Stimulated activated CD4-positive, alpha-beta T cell treated with anti-CD3 and anti-CD28 coated beads, Interleukin-15, amount 100 ng/mL, for 1 hour (primary cell): ENCODE results near the gene TTC14.

ENCODE experiments used
- DNase-seq, 2 donors: peaks; one replicate each; pipeline ENCODE4 v3.0.0-alpha.2; 2020; ENCODE audit warnings: low read depth in 1 of 2, low spot score in 1 of 2

The TTC14 gene

DNA sequence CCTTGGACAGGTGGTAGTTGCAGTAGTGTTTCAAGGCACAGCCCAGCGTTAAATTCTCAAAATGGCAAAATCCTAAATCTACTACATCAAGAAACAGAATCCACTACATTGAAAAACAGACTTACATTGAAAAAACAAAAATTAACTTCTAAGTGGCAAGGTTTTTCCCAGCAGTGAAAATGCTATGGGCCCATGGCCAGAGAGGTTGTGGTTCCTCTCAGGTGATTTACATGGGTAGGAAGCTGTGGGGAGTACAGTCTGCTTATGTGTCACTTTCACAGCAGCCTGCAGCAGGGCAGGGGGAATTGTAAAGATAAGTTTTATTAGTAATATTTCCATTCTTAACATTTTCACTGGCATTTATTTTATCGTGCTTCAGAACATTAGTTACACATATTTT, 24.9 kb downstream of the TTC14 start:
- DNase-seq, result no peak

DNA sequence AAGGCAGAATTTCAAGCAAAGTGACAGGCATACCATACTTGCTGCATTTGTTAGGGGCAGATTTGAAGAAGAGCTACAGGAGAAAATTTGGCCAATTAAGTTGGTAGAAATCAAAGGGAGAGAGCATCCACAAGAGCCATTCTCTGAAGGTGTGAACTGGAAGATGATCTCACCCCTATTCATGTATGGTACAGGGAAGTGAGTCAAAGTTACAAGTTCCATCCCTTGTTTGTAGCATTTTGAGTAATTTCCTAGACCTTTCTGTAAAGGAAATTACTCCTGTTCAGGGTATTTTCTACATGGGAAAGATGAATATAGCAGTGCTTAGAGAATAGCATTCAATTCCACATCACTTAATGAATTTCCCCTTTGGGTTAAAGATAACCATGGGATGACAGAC, 28.4 kb downstream of the TTC14 start:
- no peak for DNase-seq

DNA sequence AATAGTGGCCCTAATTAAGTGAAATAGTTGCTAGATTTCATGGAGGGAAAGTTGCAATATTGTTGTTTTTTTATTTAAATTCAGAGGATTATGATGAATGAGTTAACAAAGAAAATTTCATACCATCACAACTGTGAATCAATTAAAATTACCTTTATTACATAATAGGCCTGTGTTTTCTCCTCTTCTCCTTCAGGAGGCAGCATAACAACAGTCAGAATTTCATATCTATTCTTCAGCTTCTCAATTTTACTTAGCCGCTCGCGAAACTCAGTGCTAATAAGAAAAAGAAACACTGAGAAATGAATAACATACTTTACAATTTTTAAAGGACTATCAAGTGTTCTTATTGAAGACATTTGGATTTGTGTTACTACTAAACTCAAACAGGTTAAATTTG, 29.4 kb downstream of the TTC14 start:
- no peak for DNase-seq

DNA sequence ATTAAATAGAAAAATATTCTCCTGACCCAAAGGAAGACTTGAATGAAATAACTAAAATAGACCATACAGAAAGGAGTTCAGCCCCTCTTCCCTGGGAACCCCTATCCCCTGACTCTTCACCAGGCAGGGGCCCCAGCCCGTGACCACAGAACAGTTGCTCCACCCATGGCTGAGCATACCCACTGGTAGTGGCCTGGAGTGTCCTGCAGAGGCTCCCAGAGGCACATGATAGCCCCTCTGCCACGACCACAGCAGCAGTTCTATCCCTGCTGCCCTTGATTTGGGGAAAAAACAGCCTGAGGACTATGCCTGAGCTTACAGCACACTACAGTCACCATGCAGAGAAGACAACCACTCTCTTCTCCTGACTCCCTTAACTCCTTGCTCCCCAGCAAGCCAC, 31.8 kb downstream of the TTC14 start:
- no peak for DNase-seq

DNA sequence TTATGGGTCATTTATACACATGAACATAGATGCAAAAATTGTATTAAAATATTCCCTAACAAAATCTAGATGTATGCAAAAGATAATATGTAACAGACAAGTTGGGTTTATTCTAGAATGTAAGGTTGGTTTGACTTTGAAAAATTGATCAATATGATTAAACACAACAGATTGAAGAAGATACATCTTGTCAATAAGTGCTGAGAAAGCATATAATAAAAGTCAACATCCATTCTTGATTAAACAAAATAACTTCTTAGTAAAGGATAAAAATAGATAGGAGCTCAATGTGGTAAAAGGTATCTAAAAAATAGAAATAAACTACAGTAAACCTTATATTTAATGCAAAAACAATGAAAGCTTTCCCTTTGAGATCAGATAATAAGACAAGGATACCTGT, 39.0 kb downstream of the TTC14 start:
- no peak for DNase-seq

DNA sequence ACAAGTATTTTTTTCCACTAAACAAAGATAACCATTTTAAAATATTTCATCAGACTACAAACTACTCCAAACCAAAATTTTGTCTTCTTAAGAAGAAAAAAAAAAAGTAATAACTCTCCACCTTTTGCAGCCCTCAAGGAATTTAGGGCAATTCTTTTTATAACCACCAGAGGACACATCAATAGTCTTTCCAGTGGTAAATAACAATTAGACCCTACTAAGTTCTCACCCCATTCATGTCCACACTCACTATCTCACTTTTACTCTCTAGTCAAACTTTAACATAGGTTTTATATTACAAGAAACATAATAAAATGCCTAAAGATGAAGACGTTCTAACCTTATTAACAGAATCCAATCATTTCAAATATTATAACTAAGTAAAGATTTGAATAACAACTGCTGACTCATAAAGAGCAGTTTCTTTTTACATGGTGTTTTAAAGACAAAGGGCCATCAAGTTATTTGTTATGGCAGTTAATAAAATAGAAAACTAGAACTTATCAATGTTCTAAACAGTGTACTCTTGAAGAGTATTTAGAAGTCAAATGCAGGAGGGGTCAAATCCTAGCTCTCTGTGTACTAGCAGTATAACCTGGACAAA, 44.3 kb downstream of the TTC14 start:
- no peak for DNase-seq

DNA sequence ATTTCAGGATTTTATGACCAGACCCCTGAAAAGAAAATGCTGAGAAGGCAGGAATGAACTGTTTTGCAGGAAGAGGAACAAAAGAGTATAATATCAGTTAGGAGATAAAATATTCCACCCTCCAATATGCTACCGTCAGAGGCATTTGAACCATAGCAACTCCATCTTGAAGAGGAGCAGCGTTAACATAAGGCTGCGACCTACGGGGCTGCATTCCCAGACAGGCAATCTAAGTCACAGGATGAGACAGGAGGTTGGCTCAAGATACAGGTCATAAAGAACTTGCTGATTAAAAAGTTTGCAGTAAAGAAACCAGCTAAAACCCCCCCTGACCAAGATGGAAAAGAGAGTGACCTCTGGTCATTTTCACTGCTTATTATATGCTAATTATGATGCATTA, 54.4 kb downstream of the TTC14 start:
- no peak for DNase-seq

DNA sequence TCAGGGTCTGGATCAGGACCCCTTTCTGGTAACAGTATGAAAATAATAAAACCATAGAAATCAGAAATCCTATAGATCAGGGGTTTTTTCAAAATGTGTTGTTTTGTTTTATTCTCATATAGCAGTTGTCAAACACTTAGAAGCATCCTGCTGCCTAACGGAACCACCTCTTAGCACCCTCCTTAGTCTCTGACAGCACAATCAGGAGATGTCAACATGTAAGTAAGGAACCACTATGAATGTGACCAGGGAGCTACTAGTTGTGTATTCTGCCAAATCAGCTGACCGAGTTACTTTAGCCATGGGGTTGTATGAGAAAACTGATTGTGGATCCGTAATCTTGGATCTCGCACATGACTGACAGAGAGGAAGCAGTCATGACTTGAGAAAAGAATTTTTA, 55.1 kb downstream of the TTC14 start:
- no peak for DNase-seq
